Measurements from ENCODE around the gene OR7A17. TPM values are rescaled to one million over a fixed set of nuclear protein-coding genes. Genes with fewer than 3 reads are reported as not detected.

OR7A17 gene
- total RNA-seq = not detected
- long read RNA-seq = 0 reads

DNA sequence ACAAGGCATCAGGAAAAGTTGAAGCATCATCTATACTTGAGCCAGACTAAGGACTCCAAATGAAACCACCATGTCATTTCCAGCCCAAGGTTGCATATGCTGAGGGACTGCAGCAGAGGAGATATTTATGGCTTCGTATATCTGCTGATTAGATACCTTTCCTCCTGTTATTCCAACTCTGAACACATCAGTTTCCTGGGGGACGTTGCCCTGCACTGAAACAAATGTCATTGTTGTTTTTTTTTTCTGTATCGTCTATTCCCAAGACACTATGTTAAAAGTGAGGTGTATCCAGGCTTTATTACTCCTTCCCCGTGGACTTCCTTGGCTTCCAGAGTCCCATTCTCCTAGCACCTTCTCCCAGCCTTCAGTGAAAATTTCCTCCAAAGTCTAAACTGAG is at the start of gene OR7A17:
Gene OR7A17 (minus strand): TSS at position 101 of the 400 bp plus-strand sequence. CDS start 4,777 bp downstream, outside the sequence.
- intact Hi-C loops (cut with DNase I) = no loop called here
- ATAC-seq (no peak), DNase-seq (ENCODE audit: missing footprints) (no peak)

DNA sequence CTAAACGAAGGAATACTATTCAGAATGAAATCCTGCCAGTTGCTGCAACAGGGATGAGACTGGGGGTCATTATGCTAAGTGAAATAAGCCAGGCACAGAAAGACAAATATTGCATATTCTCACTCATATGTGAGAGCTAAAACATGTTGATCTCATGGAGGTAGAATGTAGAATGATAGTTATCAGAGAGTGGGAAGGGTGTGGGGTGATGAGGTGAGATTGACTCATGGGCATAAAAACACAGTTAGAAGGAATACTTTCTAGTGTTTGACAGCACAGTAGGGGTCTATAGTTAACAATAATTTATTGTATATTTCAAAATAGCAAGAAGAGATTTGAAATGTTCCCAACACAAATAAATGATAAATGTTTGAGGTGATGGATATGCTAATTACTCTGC is 47.6 kb upstream of the OR7A17 start:
- intact Hi-C loops (cut with DNase I) = no loop called here
- ATAC-seq = no peak
- no peak for DNase-seq (ENCODE audit: missing footprints)

DNA sequence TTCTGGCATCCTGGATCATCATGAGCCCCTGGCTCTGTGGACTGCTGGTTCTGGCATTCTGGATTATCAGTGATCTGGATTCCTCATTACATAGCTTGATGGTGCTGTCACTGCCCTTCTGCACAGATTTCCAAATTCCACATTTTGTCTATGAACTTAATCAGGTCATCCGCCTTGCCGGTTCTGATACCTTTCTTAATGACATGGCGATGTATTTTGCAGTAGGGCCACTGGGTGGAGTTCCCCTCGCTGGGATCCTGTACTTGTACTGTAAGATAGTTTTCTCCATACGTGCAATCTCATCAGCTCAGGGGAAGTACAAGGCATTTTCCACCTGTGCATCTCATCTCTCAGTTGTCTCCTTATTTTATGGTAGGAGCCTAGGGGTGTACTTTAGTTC is 30.9 kb upstream of the OR7A17 start:
- intact Hi-C loops (cut with DNase I) = no loop called here
- ATAC-seq (no peak), DNase-seq (ENCODE audit: missing footprints) (no peak)

DNA sequence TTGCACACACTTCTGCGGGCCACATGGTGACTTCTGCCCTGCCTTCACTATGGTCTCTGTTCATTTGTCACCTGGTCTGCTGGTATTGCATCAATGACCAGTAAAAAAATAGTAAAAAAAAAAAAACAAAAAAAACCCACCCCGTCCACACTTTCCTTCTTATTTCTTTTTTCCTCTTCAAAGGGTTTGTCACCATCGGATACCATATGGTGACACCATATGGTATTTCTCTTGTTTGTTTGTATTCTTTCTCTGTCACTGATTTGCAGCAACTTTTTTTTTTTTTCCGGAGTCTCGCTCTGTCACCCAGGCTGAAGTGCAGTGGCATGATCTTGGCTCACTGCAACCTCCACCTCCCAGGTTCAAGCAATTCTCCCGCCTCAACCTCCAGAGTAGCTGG is 29.2 kb upstream of the OR7A17 start:
- ATAC-seq (no peak), DNase-seq (ENCODE audit: missing footprints) (no peak)
- intact Hi-C loops (cut with DNase I) = no loop called here

DNA sequence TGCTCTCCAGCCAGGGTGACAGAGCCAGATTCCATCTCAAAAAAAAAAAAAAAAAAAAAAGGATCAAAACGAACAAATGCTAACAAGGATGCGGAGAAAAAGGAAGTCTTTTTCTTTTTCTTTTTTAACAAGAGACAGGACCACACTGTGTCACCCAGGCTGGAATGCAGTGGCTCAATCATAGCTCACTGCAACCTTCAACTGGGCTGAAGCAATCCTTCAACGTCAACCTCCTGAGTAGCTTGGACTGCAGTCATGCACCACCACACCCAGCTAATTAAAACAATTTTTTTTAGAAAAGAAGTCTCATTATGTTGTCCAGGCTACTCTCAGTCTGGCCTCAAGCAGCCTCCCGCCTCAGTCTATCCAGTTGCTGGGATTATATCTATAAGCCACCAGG is 20.8 kb upstream of the OR7A17 start:
- intact Hi-C loops (cut with DNase I) = no loop called here
- no peak for ATAC-seq
- no peak for DNase-seq (ENCODE audit: missing footprints)

DNA sequence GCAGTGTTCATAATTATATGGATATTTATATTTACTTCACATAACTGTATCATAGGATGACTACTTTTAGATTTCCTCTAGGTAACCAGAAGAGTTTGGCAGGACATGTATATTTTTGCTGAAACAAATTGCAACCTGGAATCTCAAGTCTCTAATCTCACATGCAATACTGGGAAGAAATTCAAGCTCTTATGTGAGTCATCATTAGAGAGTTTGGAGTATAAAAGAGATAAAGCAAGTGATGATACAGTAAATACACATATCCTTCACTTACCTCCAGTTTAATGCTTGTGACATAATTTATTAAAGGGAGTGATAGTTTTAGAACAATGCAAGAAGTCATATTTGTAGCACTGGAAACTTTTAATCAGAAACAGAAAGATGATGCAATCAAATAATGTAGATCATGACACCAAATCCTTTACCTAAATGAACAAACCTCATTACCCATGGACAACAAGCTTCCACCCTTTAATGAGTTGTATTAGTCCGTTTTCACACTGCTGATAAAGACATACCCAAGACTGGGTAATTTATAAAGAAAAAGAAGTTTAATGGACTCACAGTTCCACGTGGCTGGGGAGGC is 15.8 kb upstream of the OR7A17 start:
- DNase-seq (ENCODE audit: missing footprints) = no peak
- intact Hi-C loops (cut with DNase I) = no loop called here
- ATAC-seq = no peak

DNA sequence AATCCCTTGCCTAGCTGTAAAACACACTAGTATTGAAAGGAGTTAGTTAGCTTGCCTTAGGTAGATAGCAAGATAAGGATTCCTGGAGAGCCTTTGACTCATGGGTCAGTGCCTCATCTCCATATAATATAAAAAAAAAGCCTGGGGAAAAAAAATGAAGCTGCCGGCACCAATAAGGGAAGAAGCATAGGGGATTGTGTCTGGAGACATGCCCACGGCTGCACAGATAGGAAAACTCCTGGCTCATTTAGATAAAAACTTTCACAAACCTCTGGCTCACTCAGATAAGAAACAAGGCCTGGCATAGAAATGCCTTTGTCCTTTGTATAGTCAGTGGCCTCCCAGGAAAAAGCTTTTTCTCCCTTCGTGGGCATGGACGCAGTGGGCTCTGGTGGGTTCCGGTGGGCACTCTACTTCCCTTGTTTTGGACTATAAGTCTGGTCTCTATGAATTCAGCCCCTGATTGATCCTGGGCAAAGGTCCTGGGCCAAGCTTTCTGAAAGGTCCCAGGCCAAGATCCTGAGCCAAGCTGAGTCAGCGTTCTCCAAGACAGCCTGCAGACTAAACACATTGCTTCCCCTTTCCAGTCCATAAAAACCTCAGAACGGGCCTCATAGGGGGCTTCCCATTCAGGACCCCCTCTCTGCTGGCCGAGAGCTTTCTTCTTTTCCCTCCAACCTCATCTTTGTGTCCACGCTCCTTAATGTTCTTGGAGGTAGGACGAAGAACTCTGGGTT is 4.9 kb upstream of the OR7A17 start:
- intact Hi-C loops (cut with DNase I) = no loop called here
- ATAC-seq (no peak), DNase-seq (ENCODE audit: missing footprints) (no peak)

DNA sequence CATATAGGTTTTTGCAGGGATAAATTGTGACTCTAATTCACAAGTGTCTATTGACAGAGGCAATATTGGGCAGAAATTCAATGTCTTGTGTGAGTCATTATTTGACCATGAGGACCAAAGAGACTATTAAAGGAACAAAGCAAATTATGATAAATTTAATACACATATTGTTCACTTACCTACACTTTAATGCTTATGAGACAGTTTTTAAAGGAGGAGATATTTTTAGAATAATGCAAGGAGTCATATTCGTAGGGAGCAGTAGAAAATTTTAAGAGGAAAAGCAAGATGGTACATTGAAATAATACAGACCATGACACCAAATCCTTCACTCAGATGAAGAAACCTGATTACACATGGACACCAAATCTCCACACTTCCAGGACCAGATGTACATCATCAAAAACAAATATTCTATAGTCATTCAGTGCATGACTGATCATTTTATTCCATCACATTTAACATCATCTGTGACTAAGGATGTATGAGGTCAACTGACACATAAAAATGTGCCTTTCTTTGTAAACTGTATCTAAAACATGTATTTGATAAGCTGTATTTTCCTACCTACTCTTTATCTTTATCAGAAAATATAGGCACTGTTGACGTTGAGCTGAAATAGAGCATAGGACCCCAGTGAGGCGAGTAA is 4.2 kb upstream of the OR7A17 start:
- no peak for DNase-seq (ENCODE audit: missing footprints)
- no peak for ATAC-seq
- intact Hi-C loops (cut with DNase I) = loop anchor here (2.0 kb wide), 2 partner anchors 103 to 315 kb away; no protein-coding TSS in a partner anchor

DNA sequence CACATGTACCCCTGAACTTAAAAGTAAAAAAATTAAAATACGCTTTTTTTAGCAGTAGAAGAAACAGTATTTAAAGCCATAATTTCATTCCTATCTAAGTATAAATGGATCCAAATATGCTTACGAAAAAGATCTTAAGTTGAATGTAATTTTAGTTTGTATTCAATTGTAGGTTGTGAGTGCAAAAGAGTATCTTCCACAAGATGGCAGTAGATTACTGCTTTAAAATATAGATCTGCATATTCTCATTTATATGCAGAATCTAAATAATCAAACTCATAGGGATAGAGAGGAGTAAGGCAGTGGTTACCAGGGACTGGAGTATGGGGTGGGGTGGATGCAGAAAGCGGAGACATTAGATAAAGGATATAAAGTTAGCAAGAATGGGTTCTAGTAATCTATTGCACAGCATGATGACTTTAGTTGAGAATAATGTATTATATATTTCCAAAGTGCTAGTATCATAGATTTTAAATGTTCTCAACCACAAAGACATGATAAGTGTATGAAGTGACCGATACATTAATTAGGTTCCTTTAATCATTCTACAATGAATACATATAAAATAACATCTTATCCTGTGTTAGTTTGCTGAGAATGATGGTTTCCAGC is 14.2 kb downstream of the OR7A17 start:
- no peak for ATAC-seq
- DNase-seq (ENCODE audit: missing footprints) = no peak
- intact Hi-C loops (cut with DNase I) = no loop called here

DNA sequence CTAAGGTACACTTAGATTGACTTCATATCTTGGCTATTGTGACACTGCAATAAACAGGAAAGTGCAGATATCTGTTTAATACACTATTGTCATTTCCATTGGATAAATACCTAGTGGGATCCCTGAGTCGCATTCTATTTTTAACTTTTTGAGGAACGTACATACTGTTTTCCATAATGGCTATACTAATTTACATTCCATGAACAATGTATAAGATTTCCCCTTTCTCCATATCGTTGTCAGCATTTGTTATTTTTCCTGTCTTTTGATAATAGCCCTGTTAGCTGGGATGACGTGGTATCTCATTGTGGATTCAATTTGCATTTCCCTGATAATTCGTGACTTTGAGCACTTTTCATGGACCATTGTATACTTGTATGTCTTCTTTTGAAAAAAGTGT is 17.4 kb downstream of the OR7A17 start:
- no peak for DNase-seq (ENCODE audit: missing footprints)
- ATAC-seq = no peak
- intact Hi-C loops (cut with DNase I) = no loop called here

DNA sequence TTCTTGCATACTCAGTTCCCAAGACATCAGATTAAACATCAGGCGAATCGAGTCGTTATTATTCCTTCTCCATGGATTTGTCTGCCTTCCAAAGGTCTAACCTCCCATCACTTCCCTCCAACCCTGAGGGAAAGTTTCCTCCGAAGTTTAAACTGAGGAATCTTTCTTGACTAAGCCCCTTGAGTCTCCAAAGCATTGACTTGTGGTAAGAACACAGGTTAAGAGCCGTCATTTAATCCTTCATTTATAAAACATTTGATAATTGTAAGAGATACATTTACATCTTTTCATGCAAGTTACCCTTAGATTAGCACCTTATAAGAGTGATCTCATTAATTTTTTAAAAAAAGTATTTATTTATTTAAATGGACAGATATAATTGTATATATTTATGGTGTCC is 37.1 kb downstream of the OR7A17 start, which contains the start of gene OR7A10:
Gene OR7A10 (minus strand): TSS at position 101 of the 400 bp plus-strand sequence. CDS start 7,045 bp downstream, outside the sequence.
- ATAC-seq = no peak
- intact Hi-C loops (cut with DNase I) = no loop called here

DNA sequence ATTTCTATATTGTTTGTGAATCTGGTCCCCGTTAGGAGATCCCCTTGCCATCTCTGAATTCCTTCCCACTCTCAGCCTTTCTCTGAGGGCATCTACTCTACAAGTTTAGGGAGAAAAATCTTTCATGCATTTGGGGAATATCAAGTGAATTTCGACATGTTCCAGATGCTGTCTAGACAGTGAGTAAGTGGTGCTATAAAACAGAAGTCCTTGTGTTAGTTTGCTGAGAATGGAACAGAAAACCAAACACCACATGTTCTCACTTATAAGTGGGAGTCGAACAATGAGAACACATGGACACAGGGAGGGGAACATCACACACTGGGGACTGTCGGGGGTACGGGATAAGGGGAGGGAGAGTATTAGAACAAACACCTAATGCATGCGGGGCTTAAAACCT is 42.4 kb downstream of the OR7A17 start:
- no peak for DNase-seq (ENCODE audit: missing footprints)
- intact Hi-C loops (cut with DNase I) = no loop called here
- no peak for ATAC-seq

More for the DNA sequence above, 37.1 kb downstream of the OR7A17 start, which contains the start of gene OR7A10:
- no peak for DNase-seq (ENCODE audit: missing footprints)

DNA sequence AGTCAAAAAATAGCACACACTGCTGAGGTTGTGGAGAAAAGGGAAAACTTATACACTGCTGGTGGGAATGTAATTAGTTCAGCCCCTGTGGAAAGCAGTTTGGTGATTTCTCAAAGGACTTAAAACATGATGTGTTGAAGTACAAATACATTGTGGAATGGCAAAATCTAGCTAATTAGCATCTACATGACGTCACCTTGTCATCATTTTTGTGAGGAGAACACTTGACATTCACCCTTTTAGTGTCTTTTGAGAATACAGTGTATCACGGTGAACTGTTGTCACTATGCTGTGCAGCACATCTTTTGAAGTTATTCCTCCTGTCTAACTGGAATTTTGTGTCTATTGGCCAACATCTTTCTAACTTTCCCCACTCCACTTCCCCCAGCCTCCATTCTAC is 42.8 kb downstream of the OR7A17 start:
- intact Hi-C loops (cut with DNase I) = no loop called here
- DNase-seq (ENCODE audit: missing footprints) (no peak), ATAC-seq (no peak)

DNA sequence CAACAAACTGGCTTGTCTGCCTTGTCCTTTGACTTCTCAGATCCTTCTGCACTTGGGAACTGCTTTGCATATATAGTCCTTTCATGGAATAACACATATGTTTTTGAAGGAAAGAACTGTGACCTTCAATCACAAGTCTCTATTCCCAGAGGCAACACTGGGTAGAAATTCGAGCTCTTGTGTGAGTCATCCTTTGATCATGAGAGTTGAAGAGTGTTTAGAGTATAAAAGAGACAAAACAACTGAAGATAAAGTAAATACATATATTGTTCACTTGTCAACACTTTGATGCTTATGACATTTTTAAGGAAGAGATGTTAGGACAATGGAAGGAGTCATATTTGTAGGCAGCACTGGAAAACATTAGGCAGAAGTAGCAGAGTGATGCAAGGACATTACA is 45.7 kb downstream of the OR7A17 start:
- DNase-seq (ENCODE audit: missing footprints) (no peak), ATAC-seq (no peak)
- intact Hi-C loops (cut with DNase I) = no loop called here

DNA sequence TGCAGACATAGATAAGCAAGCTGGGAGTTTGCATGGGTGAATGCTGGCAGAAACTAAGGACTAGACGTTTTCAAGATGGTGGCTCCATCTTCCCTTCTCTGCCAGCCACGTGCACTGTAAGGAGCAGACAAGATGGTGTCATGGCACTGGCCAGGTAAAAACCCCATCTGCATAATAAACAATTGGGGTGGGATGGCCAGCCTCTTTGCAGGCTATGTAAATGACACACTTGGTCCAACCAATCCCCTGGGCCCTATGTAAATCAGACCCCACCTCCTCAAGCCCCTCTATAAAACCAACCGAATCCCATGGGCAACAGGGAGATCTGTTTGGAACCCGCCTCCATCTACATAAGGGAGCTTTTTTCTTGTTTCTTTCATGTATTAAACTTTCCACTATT is 48.5 kb downstream of the OR7A17 start:
- ATAC-seq (no peak), DNase-seq (ENCODE audit: missing footprints) (no peak)
- intact Hi-C loops (cut with DNase I) = no loop called here

DNA sequence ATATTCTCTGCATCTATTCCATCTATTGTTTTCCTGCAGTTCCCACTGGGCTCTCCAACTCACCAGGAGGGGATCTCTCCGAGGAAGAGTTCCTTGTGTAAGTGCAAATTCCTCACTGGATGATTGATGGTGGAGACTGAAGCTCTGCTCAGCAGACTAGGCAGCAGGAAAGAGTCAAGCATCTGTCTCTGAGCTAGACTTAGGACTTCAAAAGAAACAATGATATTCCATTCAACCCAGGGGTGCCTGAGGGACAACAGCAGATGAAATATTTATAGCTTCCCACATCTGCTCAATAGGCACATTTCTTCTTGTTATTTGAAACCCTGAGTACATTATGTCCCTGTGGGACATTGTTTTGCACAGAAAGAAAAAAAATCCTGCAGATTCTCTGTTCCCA is 50.9 kb downstream of the OR7A17 start, which contains the start of the genes OR7A5 and OR7C1:
Gene OR7A5 (minus strand): TSS at position 175 of the 400 bp plus-strand sequence. CDS start 6,944 bp downstream, outside the sequence.
Gene OR7C1 (minus strand): TSS at position 175 of the 400 bp plus-strand sequence. CDS start 35,049 bp downstream, outside the sequence.
- intact Hi-C loops (cut with DNase I) = no loop called here
- no peak for DNase-seq (ENCODE audit: missing footprints)
- ATAC-seq = peak; percentile 23

DNA sequence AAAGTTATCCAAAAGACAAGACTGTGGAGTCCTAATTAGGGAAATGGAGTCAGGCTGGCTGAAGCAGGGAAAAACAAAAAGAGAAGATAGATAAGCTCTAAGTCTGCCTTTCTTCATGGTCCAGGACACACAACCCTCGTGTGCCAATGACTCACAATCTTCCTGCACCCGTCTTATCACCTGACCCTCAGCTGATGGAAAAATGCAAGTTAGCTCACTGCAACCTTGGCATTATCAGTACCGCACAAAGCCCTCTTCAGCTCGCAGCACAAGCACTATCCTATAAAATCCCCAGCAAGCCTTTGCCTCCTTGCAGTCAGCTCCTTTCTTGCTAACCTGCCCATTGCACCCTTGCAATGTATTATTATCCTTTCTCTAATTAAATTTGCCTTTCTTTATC is 55.2 kb downstream of the OR7A17 start:
- ATAC-seq (no peak), DNase-seq (ENCODE audit: missing footprints) (no peak)
- intact Hi-C loops (cut with DNase I) = no loop called here
